Upper lobe of left lung (tissue), 6 donors: Measurements from ENCODE around the gene SPARCL1. TPM values are rescaled to one million over a fixed set of nuclear protein-coding genes. Genes with fewer than 3 reads are reported as not detected.

ENCODE experiments used
- ATAC-seq, 2 donors: fragments of 200-7000 bp; cut with Tn5 transposase; one replicate each; pipeline ENCODE4 v1.9.1; 2022; ENCODE audit warnings: mild to moderate bottlenecking in 2 of 2, moderate library complexity in 2 of 2; ENCODE audit not compliant: low FRiP score in 2 of 2
- DNase-seq, 2 donors: peaks; one replicate each; pipeline ENCODE4 v3.0.0-alpha.2; 2019 to 2020
- H3K27ac ChIP-seq, 4 donors: fragments of 200-600 bp; sonication (generic); one replicate each; pipeline ENCODE4 v1.5.1; 2016 to 2019
- H3K27me3 ChIP-seq, 4 donors: fragments of 200-600 bp; sonication (generic); one replicate each; pipeline ENCODE4 v1.5.1; 2017 to 2019
- H3K36me3 ChIP-seq, 4 donors: fragments of 200-600 bp; sonication (generic); one replicate each; pipeline ENCODE4 v1.5.1; 2016 to 2019
- H3K4me1 ChIP-seq, 4 donors: fragments of 200-600 bp; sonication (generic); one replicate each; pipeline ENCODE4 v1.5.1; 2018 to 2019
- H3K4me3 ChIP-seq, 4 donors: fragments of 200-600 bp; sonication (generic); one replicate each; pipeline ENCODE4 v1.5.1; 2017 to 2019; ENCODE audit warnings: mild to moderate bottlenecking in 2 of 4, moderate library complexity in 1 of 4
- H3K9me3 ChIP-seq, 4 donors: fragments of 200-600 bp; sonication (generic); one replicate each; pipeline ENCODE4 v1.5.1; 2018 to 2019
- CTCF ChIP-seq, 6 experiments: fragments of 450-650 bp in 4 of 6; fragments of 200-600 bp in 2 of 6; sonication (generic) in 2 of 6; IDR thresholded peaks; one replicate each; pipeline ENCODE4 v1.5.1; 2016 to 2019; ENCODE audit warnings: antibody characterized with exemption in 6 of 6
- EP300 ChIP-seq, 4 donors: sonication (generic); formaldehyde crosslinking; IDR thresholded peaks; one replicate each; pipeline ENCODE4 v1.5.1; 2017; ENCODE audit warnings: antibody characterized with exemption in 4 of 4, control low read depth in 2 of 4
- POLR2A ChIP-seq, 4 donors: fragments of 450-650 bp; IDR thresholded peaks; one replicate each; pipeline ENCODE4 v1.5.1; 2016 to 2017; ENCODE audit warnings: antibody characterized with exemption in 4 of 4, mild to moderate bottlenecking in 2 of 4
- POLR2AphosphoS5 ChIP-seq, 2 donors: sonication (generic); formaldehyde crosslinking; IDR thresholded peaks; one replicate each; pipeline ENCODE4 v1.5.1; 2017; ENCODE audit warnings: antibody characterized with exemption in 2 of 2
- WGBS, 2 donors: methylation state at CpG; one replicate each; pipeline ENCODE4 v1.1.5; 2017 to 2018; 5-methylcytosine and 5-hydroxymethylcytosine counted together
- total RNA-seq, 6 donors: library from RNA; depleted of rRNA in 4 of 6; stranded (reverse); fragments of >200 nt in 4 of 6; gene quantifications; one replicate each; pipeline versions ENCODE4 v1.1.0 to v1.2.1, GENCODE V29; 2016 to 2021
- donor health status: DM: no; HTN: no; CAD: no; lungs with moderate emphysema.
- donor health status: DM: no; HTN: yes; CAD: no; lungs with severe emphysema.

SPARCL1 gene
- total RNA-seq, 6 donors from 2014 or later = 145 to 406 (median 343) TPM

DNA sequence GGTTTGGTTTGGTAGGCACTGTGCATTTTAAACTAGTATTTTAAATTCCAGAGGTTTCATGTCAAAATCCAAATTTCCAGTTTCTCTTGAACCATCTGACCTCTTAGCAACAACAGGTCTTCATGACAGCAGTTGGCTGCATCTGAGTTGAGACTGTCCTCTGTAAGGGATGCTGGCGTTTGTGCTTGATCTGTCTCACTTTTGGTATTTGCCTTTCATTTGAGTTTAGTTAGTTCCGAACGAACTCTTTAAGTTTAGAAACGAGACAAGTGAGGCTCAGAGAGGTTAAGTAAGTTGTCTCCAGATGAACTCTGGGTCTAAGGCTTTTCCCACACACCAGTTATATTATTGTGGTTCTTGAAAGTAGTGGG, 29.1 kb downstream of the SPARCL1 start:
- DNase-seq (no peak), ATAC-seq (no peak)
- Histone ChIP-seq H3K4me3 (no peak overlapping the region), H3K27ac (no peak overlapping the region), H3K4me1 (peaks cover 0 to 15% (median 8%) of the 10 kb centered on the region in 4 donors), H3K9me3 (no peaks in the 10 kb centered on the region), H3K36me3 (peaks cover 0 to 17% (median 0%) of the 10 kb centered on the region in 4 donors), H3K27me3 (no peaks in the 10 kb centered on the region)
- WGBS, 2 donors = 52 to 86% methylated on average over 4 of the region's 4 CpGs
- TF ChIP-seq POLR2A (IDR thresholded peaks at IDR 0.05) = no peak
- TF ChIP-seq CTCF (IDR thresholded peaks at IDR 0.05) = no peak
- no peak for TF ChIP-seq POLR2AphosphoS5 (IDR thresholded peaks at IDR 0.05)
- TF ChIP-seq EP300 (IDR thresholded peaks at IDR 0.05) = no peak

- H3K9me3 ChIP-seq = no peaks in the 10 kb centered on the region
- 85 to 87% methylated on average over 7 of the region's 7 CpGs for WGBS, 2 donors
- ATAC-seq (no peak), DNase-seq (no peak)
- peaks cover 0 to 15% (median 8%) of the 10 kb centered on the region in 4 donors for H3K4me1 ChIP-seq
- H3K4me3 ChIP-seq = no peak overlapping the region
- TF ChIP-seq EP300 (IDR thresholded peaks at IDR 0.05) = no peak
- TF ChIP-seq POLR2A (IDR thresholded peaks at IDR 0.05) = no peak
- TF ChIP-seq CTCF (IDR thresholded peaks at IDR 0.05) = no peak
- TF ChIP-seq POLR2AphosphoS5 (IDR thresholded peaks at IDR 0.05) = no peak
- H3K27me3 ChIP-seq = no peaks in the 10 kb centered on the region
- H3K27ac ChIP-seq = no peak overlapping the region
- H3K36me3 ChIP-seq = peaks cover 0 to 22% (median 0%) of the 10 kb centered on the region in 4 donors
These were observed 29.6 kb downstream of the SPARCL1 start for GRCh38 chr4:87499403-87500091.

GRCh38 chr4:87498446-87498900, 30.7 kb downstream of the SPARCL1 start:
- H3K27me3 ChIP-seq = no peaks in the 10 kb centered on the region
- DNase-seq (no peak), ATAC-seq (peak in 1 of 2 donors; percentile 63)
- H3K4me3 ChIP-seq = no peak overlapping the region
- TF ChIP-seq EP300 (IDR thresholded peaks at IDR 0.05) = no peak
- TF ChIP-seq POLR2A (IDR thresholded peaks at IDR 0.05) = no peak
- TF ChIP-seq CTCF (IDR thresholded peaks at IDR 0.05) = no peak
- TF ChIP-seq POLR2AphosphoS5 (IDR thresholded peaks at IDR 0.05) = no peak
- WGBS, 2 donors = 38 to 45% methylated on average over 5 of the region's 5 CpGs
- H3K4me1 ChIP-seq = peaks cover 0 to 16% (median 8%) of the 10 kb centered on the region in 4 donors
- H3K36me3 ChIP-seq = peaks cover 0 to 33% (median 0%) of the 10 kb centered on the region in 4 donors
- H3K9me3 ChIP-seq = no peaks in the 10 kb centered on the region
- H3K27ac ChIP-seq = peak overlapping the region in 1 of 4 donors; percentile 22

- no peak for TF ChIP-seq POLR2A (IDR thresholded peaks at IDR 0.05)
- TF ChIP-seq EP300 (IDR thresholded peaks at IDR 0.05) = no peak
- no peak for TF ChIP-seq POLR2AphosphoS5 (IDR thresholded peaks at IDR 0.05)
- no peak for TF ChIP-seq CTCF (IDR thresholded peaks at IDR 0.05)
- H3K4me3 ChIP-seq = no peak overlapping the region
- H3K9me3 ChIP-seq = no peaks in the 10 kb centered on the region
- DNase-seq = no peak
- WGBS, 2 donors = 80 to 92% methylated on average over 3 of the region's 3 CpGs
- peak in 1 of 2 donors; percentile 30 for ATAC-seq
- H3K36me3 ChIP-seq = peaks cover 0 to 42% (median 2%) of the 10 kb centered on the region in 4 donors
- peaks cover 0 to 18% (median 13%) of the 10 kb centered on the region in 4 donors for H3K4me1 ChIP-seq
- H3K27ac ChIP-seq = peak overlapping the region in 3 of 4 donors; percentile 2 to 32 (median 16)
- H3K27me3 ChIP-seq = no peaks in the 10 kb centered on the region
These were observed 31.6 kb downstream of the SPARCL1 start for GRCh38 chr4:87497578-87497977.
